H1 (cell line): ENCODE measurements around the gene RAB41. TPM values are rescaled to one million over a fixed set of nuclear protein-coding genes. Genes with fewer than 3 reads are reported as not detected.

ENCODE experiments used
- CTCF ChIA-PET: fragments of 300-600 bp; sonication (Branson Sonifier 250); formaldehyde crosslinking; loops from one replicate; lab custom pipeline; 2021; ENCODE audit not compliant: partially characterized antibody; lab: Charles Lee
- POLR2A ChIA-PET: fragments of 300-600 bp; sonication (Branson Sonifier 250); formaldehyde crosslinking; loops from one replicate; lab custom pipeline; 2021; ENCODE audit warnings: inconsistent platforms; ENCODE audit not compliant: partially characterized antibody; lab: Charles Lee
- DNase-seq, 2 experiments: peaks; one replicate each; pipeline versions ENCODE4 v3.0.0 to v3.0.0-alpha.2; 2010 to 2022; ENCODE audit warnings: low spot score in 2 of 2, low read depth in 1 of 2, mixed read lengths in 1 of 2
- FAIRE-seq: peaks from 2 replicates; lab custom pipeline; 2011; peaks lifted over from hg19 to GRCh38; lab: Jason Lieb, UNC
- H2AFZ ChIP-seq: 2 replicates; pipeline ENCODE4 v1.8.1; 2012; ENCODE audit warnings: low read length, inconsistent platforms
- H2AK5ac ChIP-seq: 2 replicates; pipeline ENCODE4 v1.6.1; 2013; ENCODE audit warnings: low read depth, low read length
- H2BK120ac ChIP-seq: replicated peaks from 2 replicates; pipeline ENCODE3; 2013; ENCODE audit warnings: low read depth, low read length, inconsistent platforms
- H2BK12ac ChIP-seq: 2 replicates; pipeline ENCODE4 v1.6.1; 2013; ENCODE audit warnings: low read depth, low read length
- H2BK15ac ChIP-seq: 2 replicates; pipeline ENCODE4 v1.6.1; 2013; ENCODE audit warnings: low read length
- H2BK20ac ChIP-seq: 2 replicates; pipeline ENCODE4 v1.6.1; 2013; ENCODE audit warnings: low read length
- H2BK5ac ChIP-seq: 2 replicates; pipeline ENCODE4 v1.6.1; 2013; ENCODE audit warnings: low read depth, low read length
- H3K14ac ChIP-seq: 2 replicates; pipeline ENCODE4 v1.6.1; 2013; ENCODE audit warnings: inconsistent platforms; ENCODE audit not compliant: insufficient read length
- H3K18ac ChIP-seq: 2 replicates; pipeline ENCODE4 v1.6.1; 2013; ENCODE audit warnings: low read length; ENCODE audit errors: extremely low read depth
- H3K23ac ChIP-seq: 2 replicates; pipeline ENCODE4 v1.6.1; 2013; ENCODE audit warnings: inconsistent platforms; ENCODE audit not compliant: insufficient read length
- H3K23me2 ChIP-seq: 2 replicates; pipeline ENCODE4 v1.6.1; 2013; ENCODE audit warnings: low read depth, low read length
- H3K27ac ChIP-seq: 2 replicates; pipeline ENCODE4 v1.6.1; 2011; ENCODE audit warnings: low read depth, low read length, inconsistent platforms
- H3K27me3 ChIP-seq, 4 experiments: replicated peaks in 1 of 4; 1 replicate in 1 of 4; 2 replicates in 3 of 4; pipeline versions ENCODE4 v1.6.1 to v1.8.1; 2011 to 2013; ENCODE audit warnings: low read length in 3 of 4, mild to moderate bottlenecking in 3 of 4, inconsistent platforms in 2 of 4, mixed read lengths in 2 of 4, moderate library complexity in 1 of 4; ENCODE audit not compliant: control insufficient read depth in 3 of 4, insufficient read depth in 3 of 4; ENCODE audit errors: extremely low read depth in 1 of 4
- H3K36me3 ChIP-seq, 4 experiments: 2 replicates each; pipeline versions ENCODE4 v1.6.1 to v1.8.1; 2011 to 2013; ENCODE audit warnings: mild to moderate bottlenecking in 4 of 4, low read length in 3 of 4, moderate library complexity in 2 of 4, control low read depth in 1 of 4, inconsistent platforms in 1 of 4; ENCODE audit not compliant: insufficient read depth in 4 of 4, control insufficient read depth in 2 of 4
- H3K4ac ChIP-seq: replicated peaks from 2 replicates; pipeline ENCODE3; 2013; ENCODE audit warnings: low read length, low read depth, mixed read lengths, inconsistent platforms; ENCODE audit not compliant: insufficient read length
- H3K4me1 ChIP-seq, 4 experiments: replicated peaks in 1 of 4; 1 replicate in 1 of 4; 2 replicates in 3 of 4; pipeline versions ENCODE4 v1.6.1 to v1.8.1; 2011 to 2013; ENCODE audit warnings: low read length in 3 of 4, inconsistent platforms in 2 of 4, mixed read lengths in 1 of 4; ENCODE audit not compliant: insufficient read depth in 4 of 4, control insufficient read depth in 3 of 4
- H3K4me2 ChIP-seq, 2 experiments: 2 replicates each; pipeline versions ENCODE4 v1.6.1 to v1.8.1; 2011 to 2013; ENCODE audit warnings: low read depth in 2 of 2, low read length in 2 of 2, control low read depth in 1 of 2, inconsistent platforms in 1 of 2, mild to moderate bottlenecking in 1 of 2; ENCODE audit not compliant: insufficient read depth in 1 of 2
- H3K4me3 ChIP-seq, 4 experiments: fragments of 200-600, 300-600 bp in 1 of 4; sonication (generic), shearing (Covaris generic), sonication (Bioruptor Twin) in 1 of 4; 2 replicates each; pipeline versions ENCODE4 v1.5.1 to v1.8.1; 2011 to 2016; ENCODE audit warnings: low read length in 4 of 4, low read depth in 3 of 4, control low read depth in 2 of 4, inconsistent platforms in 2 of 4, mild to moderate bottlenecking in 2 of 4, mixed read lengths in 1 of 4, moderate library complexity in 1 of 4; ENCODE audit not compliant: insufficient read depth in 2 of 4; ENCODE audit errors: extremely low read depth in 1 of 4
- H3K56ac ChIP-seq: replicated peaks from 2 replicates; pipeline ENCODE3; 2013; ENCODE audit warnings: low read depth, mild to moderate bottlenecking, mixed read lengths, low read length, inconsistent platforms; ENCODE audit not compliant: insufficient read length
- H3K79me1 ChIP-seq: 2 replicates; pipeline ENCODE4 v1.6.1; 2013; ENCODE audit warnings: low read depth, low read length, control low read depth
- H3K79me2 ChIP-seq, 2 experiments: 2 replicates each; pipeline versions ENCODE4 v1.6.1 to v1.8.1; 2012 to 2013; ENCODE audit warnings: low read length in 2 of 2, mild to moderate bottlenecking in 2 of 2, inconsistent platforms in 1 of 2; ENCODE audit not compliant: insufficient read depth in 2 of 2, control insufficient read depth in 1 of 2
- H3K9ac ChIP-seq, 4 experiments: replicated peaks in 1 of 4; 1 replicate in 1 of 4; 2 replicates in 3 of 4; pipeline versions ENCODE4 v1.6.1 to v1.8.1; 2011 to 2013; ENCODE audit warnings: low read depth in 3 of 4, low read length in 3 of 4, control low read depth in 2 of 4, mild to moderate bottlenecking in 2 of 4, moderate library complexity in 2 of 4, inconsistent platforms in 1 of 4; ENCODE audit errors: extremely low read depth in 1 of 4
- H3K9me3 ChIP-seq, 2 experiments: 2 replicates each; pipeline versions ENCODE4 v1.6.1 to v1.8.1; 2012 to 2013; ENCODE audit warnings: mild to moderate bottlenecking in 2 of 2, moderate library complexity in 2 of 2, control low read depth in 1 of 2, inconsistent platforms in 1 of 2, low read depth in 1 of 2, low read length in 1 of 2, mixed read lengths in 1 of 2; ENCODE audit not compliant: insufficient read depth in 2 of 2
- H4K20me1 ChIP-seq, 2 experiments: replicated peaks in 1 of 2; 2 replicates each; pipeline versions ENCODE3 to v1.8.1; 2011 to 2013; ENCODE audit warnings: inconsistent platforms in 2 of 2, low read length in 2 of 2, mild to moderate bottlenecking in 1 of 2; ENCODE audit not compliant: insufficient read depth in 2 of 2, control insufficient read depth in 1 of 2
- H4K5ac ChIP-seq: 2 replicates; pipeline ENCODE4 v1.6.1; 2013; ENCODE audit warnings: low read length, low read depth, mixed read lengths, inconsistent platforms; ENCODE audit not compliant: insufficient read length
- H4K8ac ChIP-seq: 2 replicates; pipeline ENCODE4 v1.8.0; 2013; ENCODE audit warnings: mild to moderate bottlenecking, moderate library complexity, low read length, inconsistent platforms; ENCODE audit not compliant: insufficient read depth; ENCODE audit errors: extremely low read depth
- H4K91ac ChIP-seq: replicated peaks from 2 replicates; pipeline ENCODE3; 2013; ENCODE audit warnings: low read length, mixed read lengths, inconsistent platforms; ENCODE audit not compliant: insufficient read length
- ASH2L ChIP-seq: fragments of 200-600, 300-600 bp; sonication (generic); IDR thresholded peaks from one replicate; pipeline ENCODE4 v1.7.1; 2017; ENCODE audit warnings: low read length
- GTF2F1 ChIP-seq: IDR thresholded peaks from 2 replicates; pipeline ENCODE4 v1.6.1; 2012; ENCODE audit warnings: low read depth, low read length, improper control_type of control experiment, borderline replicate concordance
- JUN ChIP-seq: IDR thresholded peaks from 2 replicates; pipeline ENCODE4 v1.6.1; 2011; ENCODE audit warnings: low read depth, mild to moderate bottlenecking, improper control_type of control experiment, low read length
- NANOG ChIP-seq: IDR thresholded peaks from 2 replicates; pipeline ENCODE4 v1.6.1; 2011; ENCODE audit warnings: low read length, low read depth, mild to moderate bottlenecking, inconsistent platforms; ENCODE audit not compliant: insufficient read depth, poor library complexity, severe bottlenecking
- RAD21 ChIP-seq, 2 experiments: IDR thresholded peaks in 1 of 2; conservative IDR thresholded peaks in 1 of 2; 2 replicates each; pipeline ENCODE4 v1.6.1; 2011; ENCODE audit warnings: low read depth in 2 of 2, low read length in 2 of 2, improper control_type of control experiment in 1 of 2, inconsistent platforms in 1 of 2, mild to moderate bottlenecking in 1 of 2, moderate library complexity in 1 of 2
- SIRT6 ChIP-seq: IDR thresholded peaks from one replicate; pipeline ENCODE4 v1.7.1; 2012; ENCODE audit warnings: low read length, inconsistent platforms
- SIX5 ChIP-seq: IDR thresholded peaks from 2 replicates; pipeline ENCODE4 v1.6.1; 2011; ENCODE audit warnings: mild to moderate bottlenecking, low read depth, low read length
- SP1 ChIP-seq: IDR thresholded peaks from 2 replicates; pipeline ENCODE4 v1.6.1; 2011; ENCODE audit warnings: low read depth, low read length
- TAF1 ChIP-seq: IDR thresholded peaks from 2 replicates; pipeline ENCODE4 v1.6.1; 2011; ENCODE audit warnings: mild to moderate bottlenecking, low read depth, low read length
- TAF7 ChIP-seq: optimal IDR thresholded peaks from 2 replicates; pipeline ENCODE3; 2011; ENCODE audit warnings: low read depth, mild to moderate bottlenecking, inconsistent platforms, low read length, moderate library complexity, borderline replicate concordance
- TCF12 ChIP-seq: IDR thresholded peaks from 2 replicates; pipeline ENCODE4 v1.6.1; 2011; ENCODE audit warnings: low read depth, mild to moderate bottlenecking, low read length
- WGBS, 2 experiments: shearing (Covaris generic) in 1 of 2; methylation state at CpG; one replicate each; pipeline versions ENCODE4 v1.1.6 to v1.1.7; 2013 to 2015; ENCODE audit warnings: low lambda C conversion rate in 2 of 2, mixed read lengths in 2 of 2, inconsistent platforms in 1 of 2, low coverage in 1 of 2, missing lambda C conversion rate in 1 of 2; ENCODE audit not compliant: insufficient replicate concordance in 2 of 2, insufficient coverage in 1 of 2, insufficient read length in 1 of 2; ENCODE audit errors: extremely low coverage in 1 of 2, missing lambda C conversion rate in 1 of 2; 5-methylcytosine and 5-hydroxymethylcytosine counted together
- polyA plus RNA-seq, 7 experiments: library from polyadenylated mRNA; depleted of rRNA in 3 of 7; stranded (reverse) in 5 of 7; unstranded in 2 of 7; fragments of >200 nt in 5 of 7; fragments of 200-250 nt in 2 of 7; gene quantifications; 1 replicate in 5 of 7; 2 replicates in 1 of 7; 4 replicates in 1 of 7; pipeline versions ENCODE4 v1.2.1 to v1.2.3, GENCODE V29; 2011 to 2013; ENCODE audit warnings: missing spikeins in 2 of 7, mixed read lengths in 2 of 7
- total RNA-seq: library from RNA; stranded (reverse); fragmentation: NEBNext Ultra II Directional; extraction: Animal tissue kit (Norgen Biotek cat#: 25700); gene quantifications from 2 replicates; pipeline ENCODE4 v1.2.1, GENCODE V29; 2021
- TF ChIP-seq, protein P1 (sequence below), 3 experiments: IDR thresholded peaks; 1 replicate in 2 of 3; 2 replicates in 1 of 3; pipeline versions ENCODE4 v1.5.1 to v1.6.1; 2011; ENCODE audit warnings: low read length in 3 of 3, mild to moderate bottlenecking in 3 of 3, inconsistent platforms in 2 of 3, low read depth in 1 of 3, moderate library complexity in 1 of 3; ENCODE audit not compliant: insufficient read depth in 1 of 3; ENCODE audit errors: control extremely low read depth in 1 of 3
- TF ChIP-seq, protein P2 (sequence below): IDR thresholded peaks from 2 replicates; pipeline ENCODE4 v1.6.1; 2012; ENCODE audit warnings: inconsistent platforms

The RAB41 gene
- total and polyA plus RNA-seq, 2 of the 8 experiments (the other 6 are each of a cell fraction or from before 2014, with no cell fraction given) = not detected

DNA sequence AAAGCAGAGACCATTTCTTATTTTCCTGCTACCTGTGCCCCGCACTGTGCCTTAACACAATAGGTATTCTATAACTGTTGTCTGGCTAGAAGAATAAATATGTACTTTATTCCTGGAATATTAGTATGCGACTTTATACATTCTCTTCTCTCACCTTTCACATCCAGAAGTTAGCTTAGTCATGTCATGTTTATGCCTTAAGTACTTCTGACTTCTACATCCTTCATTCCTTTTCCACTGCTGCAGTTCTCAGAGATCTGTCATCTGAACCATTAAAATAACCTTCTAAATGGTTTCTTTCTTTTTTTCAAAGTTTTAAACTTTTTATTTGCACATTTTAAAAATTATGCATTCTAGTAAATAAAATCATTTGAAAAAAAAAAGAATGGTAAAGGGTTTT lies 42.4 kb downstream of the RAB41 start:
- no peak overlapping the region for H2BK120ac ChIP-seq
- H4K20me1 ChIP-seq = no peaks in the 10 kb centered on the region
- H3K14ac ChIP-seq = no peak overlapping the region
- H3K4me1 ChIP-seq = no peaks in the 10 kb centered on the region
- no peak overlapping the region for H4K5ac ChIP-seq
- no peaks in the 10 kb centered on the region for H3K23me2 ChIP-seq
- H4K8ac ChIP-seq = no peak overlapping the region
- H3K4me3 ChIP-seq = no peak overlapping the region
- ChIA-PET POLR2A (no interaction called here), CTCF (no interaction called here)
- H2BK5ac ChIP-seq = no peak overlapping the region
- H3K23ac ChIP-seq = no peak overlapping the region
- H3K18ac ChIP-seq = no peak overlapping the region
- H3K79me1 ChIP-seq = no peaks in the 10 kb centered on the region
- H2BK15ac ChIP-seq = no peak overlapping the region
- no peaks in the 10 kb centered on the region for H3K79me2 ChIP-seq
- no peak overlapping the region for H2BK12ac ChIP-seq
- FAIRE-seq (no peak), DNase-seq (no peak)
- no peak overlapping the region for H3K4me2 ChIP-seq
- no peak overlapping the region for H3K4ac ChIP-seq
- WGBS, 2 experiments = 89% methylated on average over 2 of the region's 2 CpGs; no CpG with 5 or more reads in 1 of the 2 experiments
- no peak overlapping the region for H2AK5ac ChIP-seq
- no peaks in the 10 kb centered on the region for H3K9me3 ChIP-seq
- H3K9ac ChIP-seq = no peak overlapping the region
- no peaks in the 10 kb centered on the region for H3K27me3 ChIP-seq
- H3K56ac ChIP-seq = no peak overlapping the region
- no peak overlapping the region for H2BK20ac ChIP-seq
- H3K27ac ChIP-seq = no peak overlapping the region
- H2AFZ ChIP-seq = no peak overlapping the region
- H4K91ac ChIP-seq = no peak overlapping the region
- no peaks in the 10 kb centered on the region for H3K36me3 ChIP-seq
- TF ChIP-seq ASH2L = no peak
- no peak for TF ChIP-seq TAF1
- no peak for TF ChIP-seq TAF7
- no peak for TF ChIP-seq NANOG
- TF ChIP-seq JUN = no peak
- TF ChIP-seq, protein P1, sequence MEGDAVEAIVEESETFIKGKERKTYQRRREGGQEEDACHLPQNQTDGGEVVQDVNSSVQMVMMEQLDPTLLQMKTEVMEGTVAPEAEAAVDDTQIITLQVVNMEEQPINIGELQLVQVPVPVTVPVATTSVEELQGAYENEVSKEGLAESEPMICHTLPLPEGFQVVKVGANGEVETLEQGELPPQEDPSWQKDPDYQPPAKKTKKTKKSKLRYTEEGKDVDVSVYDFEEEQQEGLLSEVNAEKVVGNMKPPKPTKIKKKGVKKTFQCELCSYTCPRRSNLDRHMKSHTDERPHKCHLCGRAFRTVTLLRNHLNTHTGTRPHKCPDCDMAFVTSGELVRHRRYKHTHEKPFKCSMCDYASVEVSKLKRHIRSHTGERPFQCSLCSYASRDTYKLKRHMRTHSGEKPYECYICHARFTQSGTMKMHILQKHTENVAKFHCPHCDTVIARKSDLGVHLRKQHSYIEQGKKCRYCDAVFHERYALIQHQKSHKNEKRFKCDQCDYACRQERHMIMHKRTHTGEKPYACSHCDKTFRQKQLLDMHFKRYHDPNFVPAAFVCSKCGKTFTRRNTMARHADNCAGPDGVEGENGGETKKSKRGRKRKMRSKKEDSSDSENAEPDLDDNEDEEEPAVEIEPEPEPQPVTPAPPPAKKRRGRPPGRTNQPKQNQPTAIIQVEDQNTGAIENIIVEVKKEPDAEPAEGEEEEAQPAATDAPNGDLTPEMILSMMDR (IDR thresholded peaks at IDR 0.05; ENCODE audit: control extremely low read depth in 1 of 3, insufficient read depth in 1 of 3, low read depth in 1 of 3, low read length in 3 of 3) = no peak
- no peak for TF ChIP-seq SIX5
- no peak for TF ChIP-seq GTF2F1
- TF ChIP-seq, protein P2, sequence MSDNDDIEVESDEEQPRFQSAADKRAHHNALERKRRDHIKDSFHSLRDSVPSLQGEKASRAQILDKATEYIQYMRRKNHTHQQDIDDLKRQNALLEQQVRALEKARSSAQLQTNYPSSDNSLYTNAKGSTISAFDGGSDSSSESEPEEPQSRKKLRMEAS = no peak
- TF ChIP-seq RAD21 (IDR thresholded peaks at IDR 0.05 in 1 of 2, conservative IDR thresholded peaks at IDR 0.05 in 1 of 2; ENCODE audit: low read depth in 2 of 2, low read length in 2 of 2) = no peak
- no peak for TF ChIP-seq TCF12
- no peak for TF ChIP-seq SP1
- TF ChIP-seq SIRT6 = no peak
